NT2/D1 (cell line): ENCODE data around the gene GGTA1.

Experiments
- DNase-seq: peaks from one replicate; pipeline ENCODE4 v3.0.0-alpha.2; 2011; ENCODE audit warnings: low read depth, low spot score
- H3K27me3 ChIP-seq: 2 replicates; pipeline ENCODE4 v1.6.0; 2011; ENCODE audit warnings: mild to moderate bottlenecking; ENCODE audit not compliant: insufficient read length, insufficient read depth
- H3K36me3 ChIP-seq: 2 replicates; pipeline ENCODE4 v1.6.1; 2011; ENCODE audit warnings: mild to moderate bottlenecking, low read length, mixed read lengths; ENCODE audit not compliant: insufficient read depth, insufficient read length
- H3K4me1 ChIP-seq: 2 replicates; pipeline ENCODE4 v1.5.1; 2011; ENCODE audit not compliant: insufficient read depth, insufficient read length
- H3K4me3 ChIP-seq: 2 replicates; pipeline ENCODE4 v1.5.1; 2011; ENCODE audit warnings: low read depth; ENCODE audit not compliant: insufficient read length
- H3K9ac ChIP-seq: 2 replicates; pipeline ENCODE4 v1.6.0; 2011; ENCODE audit warnings: low read depth; ENCODE audit not compliant: insufficient read length
- H3K9me3 ChIP-seq: 2 replicates; pipeline ENCODE4 v1.5.1; 2011; ENCODE audit warnings: mild to moderate bottlenecking, low read length; ENCODE audit not compliant: insufficient read depth
- SUZ12 ChIP-seq: IDR thresholded peaks from 2 replicates; pipeline ENCODE4 v1.6.1; 2011; ENCODE audit not compliant: insufficient read length, insufficient read depth; ENCODE audit errors: extremely low read depth
- YY1 ChIP-seq: IDR thresholded peaks from 2 replicates; pipeline ENCODE4 v1.6.1; 2011; ENCODE audit not compliant: insufficient read length, insufficient read depth
- ZNF274 ChIP-seq: IDR thresholded peaks from 2 replicates; pipeline ENCODE4 v1.6.1; 2011; ENCODE audit warnings: mild to moderate bottlenecking, low read depth, low read length

GGTA1 gene

DNA sequence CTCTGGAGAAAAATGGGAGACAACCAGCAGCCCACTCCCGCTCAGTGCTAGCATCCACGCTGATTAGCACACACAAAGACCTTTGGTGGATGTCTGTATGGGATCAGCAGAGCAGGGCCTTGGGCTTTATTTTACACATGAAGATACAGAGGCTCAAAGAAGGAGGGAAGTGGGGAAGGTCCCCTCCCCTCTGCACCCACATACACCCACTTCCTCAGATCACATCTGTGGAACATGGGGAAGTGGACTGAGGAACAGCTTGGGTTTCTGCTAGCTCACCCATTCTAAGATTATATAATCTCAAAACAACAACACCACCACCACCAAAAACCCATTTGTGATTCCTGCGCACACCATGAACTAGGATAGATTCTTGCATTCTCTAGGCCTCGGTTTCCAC, 14.0 kb downstream of the GGTA1 start:
- H3K27me3 ChIP-seq = no peaks in the 10 kb centered on the region
- no peaks in the 10 kb centered on the region for H3K36me3 ChIP-seq
- TF ChIP-seq YY1 (no peak), SUZ12 (no peak), ZNF274 (no peak)
- DNase-seq = no peak
- no peak overlapping the region for H3K4me3 ChIP-seq
- no peak overlapping the region for H3K9ac ChIP-seq
- peaks cover 6% of the 10 kb centered on the region for H3K4me1 ChIP-seq
- no peaks in the 10 kb centered on the region for H3K9me3 ChIP-seq

GRCh38 chr9:121484651-121485446, 14.8 kb downstream of the GGTA1 start:
- Histone ChIP-seq H3K9ac (no peak overlapping the region), H3K36me3 (no peaks in the 10 kb centered on the region), H3K4me1 (peaks cover 6% of the 10 kb centered on the region), H3K4me3 (no peak overlapping the region), H3K9me3 (no peaks in the 10 kb centered on the region), H3K27me3 (no peaks in the 10 kb centered on the region)
- no peak for DNase-seq
- no peak for TF ChIP-seq SUZ12
- no peak for TF ChIP-seq YY1
- TF ChIP-seq ZNF274 = no peak

- Histone ChIP-seq H3K4me3 (no peak overlapping the region), H3K27me3 (no peaks in the 10 kb centered on the region), H3K9me3 (no peaks in the 10 kb centered on the region), H3K9ac (no peak overlapping the region), H3K36me3 (no peaks in the 10 kb centered on the region), H3K4me1 (peaks cover 6% of the 10 kb centered on the region)
- DNase-seq = no peak
- no peak for TF ChIP-seq YY1
- TF ChIP-seq SUZ12 = no peak
- TF ChIP-seq ZNF274 = no peak
Measured at GRCh38 chr9:121483473-121484031, 16.1 kb downstream of the GGTA1 start.

GRCh38 chr9:121483049-121483448, 16.6 kb downstream of the GGTA1 start:
- no peaks in the 10 kb centered on the region for H3K36me3 ChIP-seq
- H3K9me3 ChIP-seq = no peaks in the 10 kb centered on the region
- TF ChIP-seq ZNF274 (no peak), YY1 (no peak), SUZ12 (no peak)
- H3K9ac ChIP-seq = no peak overlapping the region
- peaks cover 6% of the 10 kb centered on the region for H3K4me1 ChIP-seq
- DNase-seq = no peak
- H3K27me3 ChIP-seq = no peaks in the 10 kb centered on the region
- H3K4me3 ChIP-seq = no peak overlapping the region

GRCh38 chr9:121478816-121479676, 20.6 kb downstream of the GGTA1 start:
- Histone ChIP-seq H3K4me3 (no peak overlapping the region), H3K9ac (no peak overlapping the region), H3K27me3 (no peaks in the 10 kb centered on the region), H3K4me1 (peaks cover 6% of the 10 kb centered on the region), H3K36me3 (no peaks in the 10 kb centered on the region), H3K9me3 (no peaks in the 10 kb centered on the region)
- no peak for DNase-seq
- TF ChIP-seq SUZ12 (no peak), ZNF274 (no peak), YY1 (no peak)

- no peak for DNase-seq
- Histone ChIP-seq H3K4me3 (no peak overlapping the region), H3K4me1 (peaks cover 3% of the 10 kb centered on the region), H3K27me3 (no peaks in the 10 kb centered on the region), H3K9ac (no peak overlapping the region), H3K36me3 (no peaks in the 10 kb centered on the region), H3K9me3 (no peaks in the 10 kb centered on the region)
- TF ChIP-seq SUZ12 = no peak
- no peak for TF ChIP-seq ZNF274
- no peak for TF ChIP-seq YY1
Measured at GRCh38 chr9:121476156-121476555, 23.5 kb downstream of the GGTA1 start.
